IPS-18a (cell line): ENCODE measurements around the gene CCDC190.
"Not testable (repeated sequence)": the region's sequence is repeated elsewhere in the genome, so short reads cannot be mapped to it uniquely, and the experiment has no call there.

Experiments
- H3K27ac ChIP-seq: one replicate; pipeline ENCODE4 v1.5.1; 2013; ENCODE audit warnings: low read length
- H3K27me3 ChIP-seq: one replicate; pipeline ENCODE4 v1.6.1; 2013; ENCODE audit warnings: mild to moderate bottlenecking, low read length; ENCODE audit not compliant: control insufficient read depth, insufficient read depth
- H3K36me3 ChIP-seq: one replicate; pipeline ENCODE4 v1.6.1; 2013; ENCODE audit warnings: low read depth, low read length; ENCODE audit not compliant: control insufficient read depth
- H3K4me1 ChIP-seq: one replicate; pipeline ENCODE4 v1.6.1; 2013; ENCODE audit warnings: low read depth, low read length; ENCODE audit not compliant: control insufficient read depth
- H3K4me3 ChIP-seq: one replicate; pipeline ENCODE4 v1.5.1; 2013; ENCODE audit warnings: low read length
- H3K9ac ChIP-seq: one replicate; pipeline ENCODE4 v1.6.1; 2013; ENCODE audit warnings: mild to moderate bottlenecking, low read length, moderate library complexity
- H3K9me3 ChIP-seq: one replicate; pipeline ENCODE4 v1.6.1; 2013; ENCODE audit warnings: low read depth, low read length; ENCODE audit not compliant: control insufficient read depth

The CCDC190 gene

DNA sequence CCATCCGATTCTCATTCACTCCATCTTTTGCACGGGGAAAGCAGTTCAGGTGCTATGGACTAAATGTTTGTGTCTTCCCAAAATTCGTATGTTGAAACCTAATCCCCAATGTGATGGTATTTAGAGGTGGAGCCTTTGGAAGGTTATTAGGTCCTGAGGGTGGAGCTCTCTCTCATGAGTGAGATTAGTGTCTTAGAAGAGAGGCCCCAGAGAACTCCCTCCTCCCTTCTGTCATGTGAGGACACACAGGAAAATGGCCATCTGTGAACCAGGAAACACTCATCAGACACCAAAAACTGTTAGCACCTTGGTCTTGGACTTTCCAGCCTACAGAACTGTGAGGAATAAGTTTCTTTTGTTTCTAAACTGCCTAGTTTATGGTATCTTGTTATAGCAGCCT, 15.8 kb upstream of the CCDC190 start:
- H3K4me3 ChIP-seq: no peak overlapping the region
- H3K27ac ChIP-seq: no peak overlapping the region
- H3K27me3 ChIP-seq: no peaks in the 10 kb centered on the region
- H3K4me1 ChIP-seq: no peaks in the 10 kb centered on the region
- H3K9me3 ChIP-seq: no peaks in the 10 kb centered on the region
- H3K9ac ChIP-seq: no peak overlapping the region
- no peaks in the 10 kb centered on the region for H3K36me3 ChIP-seq

DNA sequence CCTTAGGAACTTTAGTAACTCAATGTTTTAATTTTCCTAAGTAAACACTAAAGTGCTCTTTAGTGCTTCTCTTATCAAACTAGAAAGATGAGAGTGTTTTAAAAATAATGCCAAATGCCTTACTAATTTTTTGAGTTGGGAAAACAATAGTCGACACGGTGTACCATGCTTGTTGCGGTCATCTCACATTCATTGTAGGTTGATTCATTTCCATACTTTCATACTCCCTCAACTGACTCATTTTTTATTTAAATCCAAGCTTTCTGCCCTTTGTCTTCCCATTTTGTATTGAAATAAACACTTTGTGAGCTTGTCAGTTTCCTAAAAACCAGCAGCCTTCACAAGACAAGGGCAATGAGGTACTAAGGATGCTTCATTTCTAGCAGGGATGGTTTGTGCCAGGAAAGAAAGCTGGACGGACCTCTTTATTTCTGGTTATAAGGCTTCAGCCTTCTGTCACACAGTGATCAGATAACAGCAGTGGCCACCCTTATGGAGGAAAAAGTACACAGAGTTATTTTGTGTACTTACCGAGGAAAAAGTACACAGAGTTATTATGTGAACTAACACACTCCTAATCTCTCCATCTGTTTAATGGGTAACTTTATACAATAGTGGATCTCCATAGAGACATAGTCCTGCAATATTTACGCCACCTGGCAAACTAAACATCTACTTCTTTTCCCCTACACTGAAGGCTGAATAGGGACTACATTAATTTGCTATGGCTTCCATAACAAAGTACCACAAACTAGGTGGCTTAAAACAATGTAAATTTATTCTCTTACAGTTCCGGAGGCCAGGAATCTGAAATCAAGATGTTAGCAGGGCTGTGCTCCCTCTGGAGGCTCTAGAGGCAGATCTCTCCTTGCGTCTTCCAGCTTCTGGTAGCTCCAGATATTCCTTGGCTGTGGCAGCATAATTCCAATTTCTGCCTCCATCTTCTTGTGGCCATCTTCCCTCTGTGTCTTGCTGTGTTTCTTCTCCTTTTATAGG, 13.0 kb upstream of the CCDC190 start:
- Histone ChIP-seq H3K9ac (no peak overlapping the region), H3K27ac (no peak overlapping the region), H3K4me1 (no peaks in the 10 kb centered on the region), H3K9me3 (no peaks in the 10 kb centered on the region), H3K4me3 (no peak overlapping the region), H3K27me3 (no peaks in the 10 kb centered on the region), H3K36me3 (no peaks in the 10 kb centered on the region)

DNA sequence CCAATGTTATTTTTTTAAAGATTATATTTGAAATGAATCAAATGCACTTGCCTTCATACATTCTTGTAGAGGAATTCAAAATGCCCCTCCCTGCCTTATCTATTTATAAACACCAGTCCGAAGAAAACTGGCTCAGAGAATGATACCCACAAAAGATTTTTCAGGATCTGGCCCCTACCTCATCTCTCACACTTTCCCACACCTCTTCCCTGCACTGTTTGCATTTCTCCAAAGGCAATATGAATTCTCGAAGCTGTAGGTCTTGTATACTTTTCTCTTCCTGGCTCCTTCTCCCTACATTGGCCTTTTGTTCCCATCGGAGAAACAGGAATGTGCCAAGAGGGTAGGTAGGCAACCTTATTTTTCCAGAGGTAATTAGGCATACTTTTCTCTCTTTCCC, 12.0 kb upstream of the CCDC190 start:
- Histone ChIP-seq H3K27me3 (no peaks in the 10 kb centered on the region), H3K9ac (no peak overlapping the region), H3K27ac (no peak overlapping the region), H3K9me3 (no peaks in the 10 kb centered on the region), H3K4me3 (no peak overlapping the region), H3K4me1 (no peaks in the 10 kb centered on the region), H3K36me3 (no peaks in the 10 kb centered on the region)

DNA sequence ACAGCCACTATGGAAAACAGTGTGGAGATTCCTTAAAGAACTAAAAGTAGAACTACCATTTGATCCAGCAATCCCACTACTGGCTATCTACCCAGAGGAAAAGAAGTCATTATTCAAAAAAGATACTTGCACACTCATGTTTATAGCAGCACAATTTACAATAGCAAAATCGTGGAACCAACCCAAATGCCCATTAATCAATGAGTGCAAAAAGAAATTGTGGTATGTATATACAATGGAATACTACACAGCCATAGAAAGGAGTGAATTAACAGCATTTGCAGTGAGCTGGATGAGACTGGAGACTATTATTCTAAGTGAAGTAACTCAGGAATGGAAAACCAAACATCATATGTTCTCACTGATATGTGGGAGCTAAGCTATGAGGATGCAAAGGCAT, 10.4 kb upstream of the CCDC190 start:
- not testable (repeated sequence) for H3K27ac ChIP-seq, H3K4me3 ChIP-seq, H3K4me1 ChIP-seq, H3K9ac ChIP-seq, H3K9me3 ChIP-seq, H3K36me3 ChIP-seq, H3K27me3 ChIP-seq

DNA sequence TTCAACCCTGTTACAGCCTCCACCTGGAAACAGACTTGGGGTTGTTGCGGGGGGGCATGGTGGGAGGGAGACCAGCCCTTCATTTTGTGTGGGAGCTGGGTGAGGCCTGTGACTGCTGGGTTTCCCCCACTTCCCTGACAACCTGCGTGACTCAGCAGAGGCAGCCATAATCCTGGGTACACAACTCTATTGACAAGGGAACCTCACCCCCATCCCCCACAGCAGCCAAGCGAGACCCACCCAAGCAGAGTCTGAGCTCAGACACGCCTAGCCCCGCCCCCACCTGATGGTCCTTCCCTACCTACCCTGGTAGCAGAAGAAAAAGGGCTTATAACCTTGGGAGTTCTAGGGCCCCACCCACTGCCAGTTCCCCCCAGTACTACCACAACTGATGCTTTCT, 8.0 kb upstream of the CCDC190 start:
- no peaks in the 10 kb centered on the region for H3K4me1 ChIP-seq
- H3K27me3 ChIP-seq: no peaks in the 10 kb centered on the region
- no peak overlapping the region for H3K4me3 ChIP-seq
- H3K36me3 ChIP-seq: no peaks in the 10 kb centered on the region
- no peaks in the 10 kb centered on the region for H3K9me3 ChIP-seq
- H3K27ac ChIP-seq: no peak overlapping the region
- no peak overlapping the region for H3K9ac ChIP-seq

DNA sequence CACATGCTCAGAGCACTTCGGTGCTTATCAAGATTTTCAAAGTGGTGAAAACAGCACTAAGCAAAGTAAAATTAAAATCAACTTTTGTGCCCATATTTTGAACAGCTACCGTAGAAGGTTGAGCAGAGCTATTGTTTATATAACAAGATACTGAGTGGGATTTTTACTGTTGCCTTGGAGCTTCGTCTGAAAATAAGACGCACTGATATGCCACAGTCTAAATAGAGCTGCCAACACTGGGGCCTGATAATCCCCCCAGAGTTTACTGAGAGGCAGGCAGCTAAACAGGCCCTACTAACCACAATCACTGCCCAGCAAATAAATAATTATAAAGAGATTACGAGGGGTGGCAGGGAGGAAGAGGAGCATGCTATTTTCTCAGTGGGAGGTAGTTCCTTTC, 650 bp upstream of the CCDC190 start:
- H3K9ac ChIP-seq: no peak overlapping the region
- no peaks in the 10 kb centered on the region for H3K4me1 ChIP-seq
- no peaks in the 10 kb centered on the region for H3K36me3 ChIP-seq
- H3K4me3 ChIP-seq: no peak overlapping the region
- no peaks in the 10 kb centered on the region for H3K27me3 ChIP-seq
- no peaks in the 10 kb centered on the region for H3K9me3 ChIP-seq
- H3K27ac ChIP-seq: no peak overlapping the region

DNA sequence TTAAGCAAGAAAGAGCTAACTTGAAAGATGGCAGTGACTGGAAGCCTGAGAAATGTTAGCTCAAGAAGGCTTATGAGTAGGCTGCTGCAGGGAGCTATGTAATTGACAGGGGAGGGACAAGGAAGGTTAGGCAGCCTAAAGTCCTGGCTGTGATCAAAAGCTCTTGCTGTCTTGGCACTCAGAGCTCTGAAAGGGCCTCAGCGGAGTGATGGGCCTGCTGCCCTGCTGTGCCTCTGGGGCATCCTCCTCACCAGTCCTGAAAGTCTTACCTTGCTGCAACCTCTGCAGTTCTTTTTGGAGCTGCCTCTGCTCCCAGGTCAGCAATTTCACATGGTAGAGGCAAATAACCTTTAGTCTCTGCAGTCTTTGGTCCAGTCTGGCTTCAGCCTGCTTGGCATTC, 1.8 kb downstream of the CCDC190 start:
- Histone ChIP-seq H3K9ac (no peak overlapping the region), H3K9me3 (no peaks in the 10 kb centered on the region), H3K36me3 (no peaks in the 10 kb centered on the region), H3K27ac (no peak overlapping the region), H3K27me3 (no peaks in the 10 kb centered on the region), H3K4me1 (no peaks in the 10 kb centered on the region), H3K4me3 (no peak overlapping the region)

DNA sequence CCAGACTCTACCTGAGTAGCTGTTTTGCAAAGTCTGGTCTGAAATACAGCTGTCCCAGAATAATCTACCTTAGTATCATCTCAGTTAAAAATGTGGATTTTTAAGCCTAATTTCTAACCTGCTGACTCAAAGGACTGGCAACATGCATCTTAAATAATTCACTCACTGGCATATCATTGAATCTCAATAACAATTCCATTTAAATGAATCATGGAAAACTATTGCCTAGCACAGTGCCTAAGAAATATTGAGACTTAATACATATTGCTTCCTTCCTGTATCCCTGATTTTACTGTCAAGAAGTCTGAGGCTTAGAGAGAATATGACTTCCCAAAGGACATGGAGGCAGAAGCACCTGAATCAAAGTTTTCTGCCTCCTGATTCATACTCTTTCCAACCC, 3.1 kb downstream of the CCDC190 start:
- H3K4me1 ChIP-seq: no peaks in the 10 kb centered on the region
- H3K27ac ChIP-seq: no peak overlapping the region
- no peaks in the 10 kb centered on the region for H3K27me3 ChIP-seq
- no peak overlapping the region for H3K9ac ChIP-seq
- no peaks in the 10 kb centered on the region for H3K36me3 ChIP-seq
- no peaks in the 10 kb centered on the region for H3K9me3 ChIP-seq
- no peak overlapping the region for H3K4me3 ChIP-seq

DNA sequence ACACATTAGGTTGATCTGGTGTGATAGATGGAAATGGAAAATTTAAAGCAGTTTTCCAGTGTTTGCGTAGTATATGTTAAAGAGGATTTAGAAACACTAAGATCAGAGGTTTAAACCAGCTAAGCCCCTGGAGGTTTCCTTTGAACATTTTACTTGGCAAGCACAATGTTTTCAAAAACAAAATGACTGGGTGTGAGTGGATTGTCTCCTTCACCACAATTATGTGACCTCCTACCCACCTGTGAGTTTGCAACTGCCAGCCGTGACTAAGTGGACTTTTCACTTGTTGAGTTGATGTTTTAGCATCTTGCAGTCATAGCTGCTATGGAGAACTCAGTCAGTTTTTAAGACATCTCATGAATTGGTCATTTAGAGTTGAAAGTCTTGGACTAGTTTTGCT, 4.7 kb downstream of the CCDC190 start:
- H3K27ac ChIP-seq: no peak overlapping the region
- H3K36me3 ChIP-seq: no peaks in the 10 kb centered on the region
- H3K4me3 ChIP-seq: no peak overlapping the region
- no peaks in the 10 kb centered on the region for H3K9me3 ChIP-seq
- H3K9ac ChIP-seq: no peak overlapping the region
- no peaks in the 10 kb centered on the region for H3K27me3 ChIP-seq
- no peaks in the 10 kb centered on the region for H3K4me1 ChIP-seq

DNA sequence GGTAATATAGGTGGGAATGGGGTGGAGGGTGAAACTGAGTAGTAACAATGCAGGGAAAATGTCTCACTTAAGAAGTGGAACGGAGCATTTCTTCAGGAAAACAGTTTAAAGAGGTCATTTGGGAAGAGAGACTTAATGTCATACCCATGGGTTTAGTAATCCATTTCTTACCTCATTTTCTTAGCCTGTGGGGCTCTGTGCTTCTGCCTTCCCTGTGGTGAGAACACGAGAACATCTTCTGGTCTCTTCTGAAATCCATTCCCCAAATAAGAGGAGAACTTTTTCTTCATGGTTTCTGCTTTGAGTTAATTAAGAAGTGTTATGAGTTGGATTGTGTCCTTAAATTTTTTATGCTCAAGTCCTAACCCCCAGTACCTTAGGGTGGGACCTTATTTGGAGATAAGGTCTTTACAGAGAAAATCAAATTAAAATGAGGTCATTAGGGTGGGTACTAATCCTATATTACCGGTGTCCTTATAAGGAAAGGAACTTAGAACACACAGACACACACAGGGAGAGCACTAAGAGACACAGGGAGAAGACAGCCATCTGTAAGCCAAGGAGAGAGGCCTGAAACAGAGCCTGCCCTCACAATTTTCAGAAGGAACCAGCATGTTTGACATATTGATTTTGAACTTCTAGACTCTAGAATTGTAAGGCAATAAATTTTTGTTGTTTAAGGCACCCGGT, 5.4 kb downstream of the CCDC190 start:
- no peak overlapping the region for H3K9ac ChIP-seq
- no peaks in the 10 kb centered on the region for H3K36me3 ChIP-seq
- no peak overlapping the region for H3K27ac ChIP-seq
- H3K4me3 ChIP-seq: no peak overlapping the region
- H3K4me1 ChIP-seq: no peaks in the 10 kb centered on the region
- no peaks in the 10 kb centered on the region for H3K9me3 ChIP-seq
- no peaks in the 10 kb centered on the region for H3K27me3 ChIP-seq

DNA sequence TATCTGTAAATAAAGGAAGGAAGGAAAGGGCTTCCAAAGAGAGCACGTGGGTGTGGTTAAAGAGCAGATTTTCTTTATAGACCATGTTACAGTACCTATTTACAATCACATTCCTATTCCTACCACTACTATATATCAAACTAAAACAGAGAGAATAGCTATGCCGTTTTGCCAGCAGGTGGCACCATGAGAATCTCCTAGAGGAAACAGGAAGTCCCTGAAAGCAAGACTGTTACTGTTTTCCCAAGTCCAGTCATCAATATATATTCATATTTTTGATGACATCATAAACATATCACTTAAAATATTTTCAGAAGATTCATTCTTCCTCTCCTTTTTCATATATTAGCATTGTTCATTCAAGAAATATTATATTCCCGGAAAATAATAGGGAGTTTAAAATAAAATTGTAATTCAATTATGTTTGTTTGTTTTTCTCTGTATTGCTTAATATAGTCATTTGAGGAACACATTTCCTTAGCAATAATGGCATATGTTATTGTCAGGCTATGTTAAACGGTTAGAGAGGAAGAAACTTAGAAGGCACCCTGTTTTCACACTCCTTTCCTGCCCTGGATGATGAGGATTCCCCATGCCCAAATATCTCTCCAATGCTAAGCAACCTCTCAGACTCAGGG, 6.6 kb downstream of the CCDC190 start:
- Histone ChIP-seq H3K27ac (no peak overlapping the region), H3K9ac (no peak overlapping the region), H3K4me3 (no peak overlapping the region), H3K36me3 (no peaks in the 10 kb centered on the region), H3K9me3 (no peaks in the 10 kb centered on the region), H3K27me3 (no peaks in the 10 kb centered on the region), H3K4me1 (no peaks in the 10 kb centered on the region)
